GM19099 (cell line): ENCODE results near the gene SV2B.

Experiments used
- POLR2A ChIP-seq: IDR thresholded peaks from 3 replicates; pipeline ENCODE4 v1.6.1; 2011; ENCODE audit warnings: low read depth; ENCODE audit not compliant: insufficient read length; ENCODE audit errors: extremely low read depth

The SV2B gene

DNA sequence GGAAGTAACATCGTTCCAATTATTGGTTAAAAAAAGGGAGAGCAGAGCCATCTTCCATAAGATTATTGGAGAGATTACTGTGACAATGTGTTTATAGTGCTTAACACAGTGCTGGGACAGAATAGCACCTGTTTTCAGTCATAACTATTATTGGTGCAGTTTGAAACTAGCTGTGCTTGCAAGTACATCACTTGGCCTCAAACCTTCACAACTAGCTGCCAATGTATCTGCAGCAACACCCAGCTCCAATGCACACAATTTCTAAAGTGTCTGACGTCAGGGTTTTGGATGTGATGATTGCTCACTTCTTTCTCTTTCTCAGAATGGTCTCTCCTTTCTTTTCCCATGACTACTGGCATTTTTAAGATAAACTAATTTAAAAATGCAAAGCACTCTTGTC, 246.2 kb downstream of the SV2B start:
- no peak for TF ChIP-seq POLR2A

DNA sequence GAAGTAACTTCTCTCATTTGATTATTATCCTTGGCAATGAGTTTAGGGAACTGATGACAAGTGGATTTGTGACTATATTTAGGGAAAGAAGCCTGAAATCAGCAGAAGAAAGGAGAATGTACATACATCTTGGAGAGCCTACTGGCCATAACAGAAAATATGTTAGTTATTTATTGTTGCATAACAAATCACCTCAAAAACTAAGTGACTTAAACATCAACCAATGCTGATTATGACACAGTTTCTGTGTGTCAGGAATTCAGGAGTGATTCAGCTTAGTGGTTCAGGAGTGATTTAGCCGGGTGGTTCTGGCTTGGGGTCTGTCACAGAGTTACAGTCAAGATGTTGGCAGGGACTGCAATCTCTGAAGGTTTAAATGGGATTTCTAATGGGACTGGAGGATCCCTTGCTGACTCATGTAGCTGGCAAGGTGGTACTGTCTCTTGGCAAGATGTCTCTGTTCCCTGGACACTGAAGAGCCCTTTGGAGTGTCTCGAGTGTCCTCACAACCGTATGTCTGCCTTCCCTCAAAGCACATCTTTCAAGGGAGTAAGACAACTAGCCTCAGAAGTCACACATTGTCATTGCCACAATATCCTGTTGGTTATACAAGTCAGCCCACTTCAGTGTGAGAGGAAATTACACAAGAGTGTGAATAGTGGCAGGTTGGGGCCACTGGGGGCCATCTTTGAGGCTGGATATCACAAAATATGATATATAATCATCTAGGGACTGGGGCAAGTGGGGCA, 248.9 kb downstream of the SV2B start:
- no peak for TF ChIP-seq POLR2A
